A549 (cell line): Measurements from ENCODE around the gene GABBR1. TPM values are rescaled to one million over a fixed set of nuclear protein-coding genes. Genes with fewer than 3 reads are reported as not detected.

Experiments used
- ATAC-seq, 2 experiments: fragments of 200-7000 bp in 1 of 2; fragments of >200 bp in 1 of 2; cut with Nextera tagmentation in 1 of 2; cut with Tn5 transposase in 1 of 2; 3 replicates each; pipeline versions ENCODE4 v1.8.0 to v1.9.1; 2018 to 2020; ENCODE audit warnings: mild to moderate bottlenecking in 1 of 2, moderate library complexity in 1 of 2
- CTCF ChIA-PET: fragments of 300-600 bp; sonication (Branson Sonifier 250); formaldehyde crosslinking; extraction: SDS; loops from one replicate; lab custom pipeline; 2021; ENCODE audit warnings: antibody characterized with exemption, inconsistent platforms; lab: Yijun Ruan, JAX
- POLR2A ChIA-PET: fragments of 350-600 bp; formaldehyde crosslinking; extraction: SDS; loops from one replicate; lab custom pipeline; 2021; ENCODE audit warnings: antibody characterized with exemption, inconsistent platforms; lab: Yijun Ruan, JAX
- DNase-seq, 2 experiments: peaks; one replicate each; pipeline versions ENCODE4 v3.0.0 to v3.0.0-alpha.2; 2011 to 2016; ENCODE audit warnings: low read depth in 1 of 2, low spot score in 1 of 2
- FAIRE-seq: peaks from 2 replicates; lab custom pipeline; 2011; peaks lifted over from hg19 to GRCh38; lab: Jason Lieb, UNC
- H3K27ac ChIP-seq, 2 experiments: fragments of >200 bp; sonication (Bioruptor Twin); formaldehyde crosslinking; 3 replicates each; pipeline ENCODE4 v1.5.1; 2016 to 2017
- H3K4me1 ChIP-seq: fragments of >200 bp; sonication (Bioruptor Twin); formaldehyde crosslinking; 3 replicates; pipeline ENCODE4 v1.6.1; 2016
- H3K4me2 ChIP-seq: fragments of >200 bp; sonication (Bioruptor Twin); formaldehyde crosslinking; 3 replicates; pipeline ENCODE4 v1.6.1; 2016
- H3K4me3 ChIP-seq: fragments of >200 bp; sonication (Bioruptor Twin); formaldehyde crosslinking; 3 replicates; pipeline ENCODE4 v1.5.1; 2016
- H3K9me3 ChIP-seq: fragments of >200 bp; sonication (Bioruptor Twin); formaldehyde crosslinking; 3 replicates; pipeline ENCODE4 v1.6.1; 2016
- CBX8 ChIP-seq: fragments of 200-600 bp; sonication (generic); IDR thresholded peaks from 2 replicates; pipeline ENCODE4 v1.6.1; 2016
- CEBPB ChIP-seq, 2 experiments: fragments of >200 bp in 1 of 2; sonication (Bioruptor Twin) in 1 of 2; formaldehyde crosslinking in 1 of 2; IDR thresholded peaks; 2 replicates each; pipeline ENCODE4 v1.6.1; 2012 to 2016
- CHD2 ChIP-seq: fragments of 150-350 bp; IDR thresholded peaks from 2 replicates; pipeline ENCODE4 v1.6.1; 2014; ENCODE audit warnings: low read length; ENCODE audit not compliant: partially characterized antibody
- EHF ChIP-seq: fragments of 250-450 bp; sonication (Bioruptor Pico); IDR thresholded peaks from 2 replicates; pipeline ENCODE4 v1.5.0; 2020; ENCODE audit warnings: mild to moderate bottlenecking
- EP300 ChIP-seq, 2 experiments: fragments of >200 bp; sonication (Bioruptor Twin); formaldehyde crosslinking; IDR thresholded peaks; 2 replicates in 1 of 2; 3 replicates in 1 of 2; pipeline ENCODE4 v1.6.1; 2016 to 2017
- HOXB5 ChIP-seq: fragments of 250-450 bp; sonication (Bioruptor Pico); IDR thresholded peaks from 2 replicates; pipeline ENCODE4 v1.5.0; 2020; ENCODE audit warnings: mild to moderate bottlenecking, moderate library complexity
- KDM1A ChIP-seq: fragments of 200-600 bp; sonication (generic); IDR thresholded peaks from 2 replicates; pipeline ENCODE4 v1.6.1; 2016; ENCODE audit warnings: low read depth, mild to moderate bottlenecking
- MAZ ChIP-seq: fragments of 150-350 bp; IDR thresholded peaks from 2 replicates; pipeline ENCODE4 v1.6.1; 2014; ENCODE audit warnings: antibody characterized with exemption, low read depth, low read length, borderline replicate concordance
- MYC ChIP-seq: IDR thresholded peaks from 2 replicates; pipeline ENCODE4 v1.6.1; 2012; ENCODE audit warnings: mild to moderate bottlenecking, inconsistent platforms, low read length, improper control_type of control experiment, borderline replicate concordance
- NPAS2 ChIP-seq: fragments of 250-450 bp; sonication (Bioruptor Pico); IDR thresholded peaks from 2 replicates; pipeline ENCODE4 v1.8.0; 2022; ENCODE audit warnings: mild to moderate bottlenecking, moderate library complexity, borderline replicate concordance
- POLR2AphosphoS2 ChIP-seq: conservative IDR thresholded peaks from 2 replicates; pipeline ENCODE4 v1.6.1; 2012; ENCODE audit warnings: low read length, improper control_type of control experiment, inconsistent platforms
- RARB ChIP-seq: fragments of 250-450 bp; sonication (Bioruptor Pico); IDR thresholded peaks from 2 replicates; pipeline ENCODE4 v1.8.0; 2021; ENCODE audit warnings: mild to moderate bottlenecking, moderate library complexity
- SREBF2 ChIP-seq: fragments of 450-650 bp; IDR thresholded peaks from 2 replicates; pipeline ENCODE4 v1.6.1; 2014; ENCODE audit warnings: mild to moderate bottlenecking, moderate library complexity
- ZC3H11A ChIP-seq: fragments of 450-650 bp; IDR thresholded peaks from 2 replicates; pipeline ENCODE4 v1.6.1; 2014; ENCODE audit warnings: antibody characterized with exemption, mild to moderate bottlenecking
- WGBS: methylation state at CpG from one replicate; pipeline ENCODE4 v1.1.6; 2017; ENCODE audit errors: missing lambda C conversion rate; 5-methylcytosine and 5-hydroxymethylcytosine counted together
- polyA plus RNA-seq, 4 experiments: library from polyadenylated mRNA; depleted of rRNA in 3 of 4; stranded (reverse); fragments of >200 nt; fragmentation: RNase III in 1 of 4; extraction: RNeasy Plus Mini Kit Qiagen cat#74134 plus additional on column Dnase treatment in 1 of 4; gene quantifications; 2 replicates in 3 of 4; 3 replicates in 1 of 4; pipeline ENCODE4 v1.2.3, GENCODE V29; 2011 to 2017
- TF ChIP-seq, protein P1 (sequence below): fragments of >200 bp; sonication (Bioruptor Twin); formaldehyde crosslinking; IDR thresholded peaks from 3 replicates; pipeline ENCODE4 v1.5.1; 2016
- TF ChIP-seq, protein P2 (sequence below): IDR thresholded peaks from 2 replicates; pipeline ENCODE4 v1.6.1; 2012
- TF ChIP-seq, protein P3 (sequence below): fragments of 200-600 bp; sonication (generic); IDR thresholded peaks from 2 replicates; pipeline ENCODE4 v1.6.1; 2016; ENCODE audit warnings: antibody characterized with exemption, mild to moderate bottlenecking, moderate library complexity

GABBR1 gene
- polyA plus RNA-seq, 2 of the 4 experiments (the other 2 are of a cell fraction): 6.8 to 9.0 TPM

DNA sequence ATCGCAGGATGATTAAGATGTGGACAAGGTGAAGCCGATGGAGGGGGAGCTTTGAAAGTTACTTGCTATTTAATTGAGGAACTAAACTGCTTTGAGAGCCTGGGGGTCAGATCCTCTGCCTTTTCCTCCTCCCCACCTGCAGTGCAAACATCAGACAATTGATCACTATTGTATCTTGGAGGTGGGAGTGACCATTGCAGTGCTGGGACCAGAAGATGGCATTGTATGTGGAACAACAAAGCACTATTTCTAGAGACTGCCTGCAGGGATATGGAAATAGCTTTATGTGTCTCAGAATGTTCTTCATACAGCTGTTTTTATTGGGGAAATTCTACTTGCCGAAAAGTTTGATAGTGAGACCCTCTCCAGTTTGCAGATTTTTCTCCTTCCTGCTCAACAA lies 28.1 kb upstream of the GABBR1 start:
- ATAC-seq: no peak
- POLR2A ChIA-PET: no interaction called here

DNA sequence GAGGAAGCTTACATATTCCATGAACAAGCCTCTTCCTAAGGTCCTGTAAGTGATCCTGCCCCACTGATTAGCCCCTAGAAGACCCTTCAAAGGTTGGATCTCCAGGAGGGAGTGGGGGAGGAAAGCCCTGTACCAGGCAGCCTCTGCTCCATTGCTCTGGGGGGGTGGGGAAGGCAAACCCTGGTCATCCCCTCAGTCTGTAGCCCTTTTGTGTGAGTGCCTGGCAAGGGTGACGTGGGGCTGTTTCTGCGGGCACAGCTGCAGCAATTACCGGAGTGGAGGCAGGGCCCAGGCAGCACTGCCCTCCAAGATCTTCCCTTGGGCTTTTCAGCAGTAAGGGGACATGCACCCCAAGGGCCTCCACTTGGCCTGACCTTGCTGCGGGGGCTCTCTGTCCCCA lies 23.8 kb upstream of the GABBR1 start, which contains the start of gene MOG:
Gene MOG (plus strand): TSS at position 295 of the 400 bp plus-strand sequence. CDS start 118 bp downstream, outside the sequence.
- H3K4me2 ChIP-seq: no peak within 1 kb of the TSS
- no peaks in the 10 kb centered on the region for H3K9me3 ChIP-seq
- FAIRE-seq (no peak), DNase-seq (no peak), ATAC-seq (no peak)
- ChIA-PET CTCF (interaction anchor here (1.3 to 1.5 kb wide), 3 partner anchors 9 to 45 kb away, joined by 3 to 5 read pairs (median 3); no protein-coding TSS in a partner anchor), POLR2A (no interaction called here)
- H3K4me3 ChIP-seq: no peak within 1 kb of the TSS
- no peak for TF ChIP-seq POLR2AphosphoS2
- H3K27ac ChIP-seq: no peak within 1 kb of the TSS
- no peaks in the 10 kb centered on the region for H3K4me1 ChIP-seq
- 57% methylated on average over 1 of the region's 4 CpGs for WGBS

More for the DNA sequence above, 28.1 kb upstream of the GABBR1 start:
- WGBS: 66% methylated on average over 3 of the region's 3 CpGs
- Histone ChIP-seq H3K4me2 (no peak overlapping the region), H3K9me3 (no peaks in the 10 kb centered on the region), H3K27ac (no peak overlapping the region), H3K4me3 (no peak overlapping the region), H3K4me1 (no peaks in the 10 kb centered on the region)
- FAIRE-seq: no peak
- DNase-seq: no peak
- no peak for TF ChIP-seq CHD2
- TF ChIP-seq, protein P1, sequence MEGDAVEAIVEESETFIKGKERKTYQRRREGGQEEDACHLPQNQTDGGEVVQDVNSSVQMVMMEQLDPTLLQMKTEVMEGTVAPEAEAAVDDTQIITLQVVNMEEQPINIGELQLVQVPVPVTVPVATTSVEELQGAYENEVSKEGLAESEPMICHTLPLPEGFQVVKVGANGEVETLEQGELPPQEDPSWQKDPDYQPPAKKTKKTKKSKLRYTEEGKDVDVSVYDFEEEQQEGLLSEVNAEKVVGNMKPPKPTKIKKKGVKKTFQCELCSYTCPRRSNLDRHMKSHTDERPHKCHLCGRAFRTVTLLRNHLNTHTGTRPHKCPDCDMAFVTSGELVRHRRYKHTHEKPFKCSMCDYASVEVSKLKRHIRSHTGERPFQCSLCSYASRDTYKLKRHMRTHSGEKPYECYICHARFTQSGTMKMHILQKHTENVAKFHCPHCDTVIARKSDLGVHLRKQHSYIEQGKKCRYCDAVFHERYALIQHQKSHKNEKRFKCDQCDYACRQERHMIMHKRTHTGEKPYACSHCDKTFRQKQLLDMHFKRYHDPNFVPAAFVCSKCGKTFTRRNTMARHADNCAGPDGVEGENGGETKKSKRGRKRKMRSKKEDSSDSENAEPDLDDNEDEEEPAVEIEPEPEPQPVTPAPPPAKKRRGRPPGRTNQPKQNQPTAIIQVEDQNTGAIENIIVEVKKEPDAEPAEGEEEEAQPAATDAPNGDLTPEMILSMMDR: no peak
- no peak for TF ChIP-seq ZC3H11A
- TF ChIP-seq RARB (CRISPR knock-in tag): no peak
- TF ChIP-seq, protein P2, sequence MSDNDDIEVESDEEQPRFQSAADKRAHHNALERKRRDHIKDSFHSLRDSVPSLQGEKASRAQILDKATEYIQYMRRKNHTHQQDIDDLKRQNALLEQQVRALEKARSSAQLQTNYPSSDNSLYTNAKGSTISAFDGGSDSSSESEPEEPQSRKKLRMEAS: no peak
- TF ChIP-seq NPAS2: no peak
- no peak for TF ChIP-seq MYC
- CTCF ChIA-PET: interaction anchor here (2.3 to 6.8 kb wide), 2 partner anchors 7 to 11 kb away, joined by 14 to 69 read pairs; no protein-coding TSS in a partner anchor

DNA sequence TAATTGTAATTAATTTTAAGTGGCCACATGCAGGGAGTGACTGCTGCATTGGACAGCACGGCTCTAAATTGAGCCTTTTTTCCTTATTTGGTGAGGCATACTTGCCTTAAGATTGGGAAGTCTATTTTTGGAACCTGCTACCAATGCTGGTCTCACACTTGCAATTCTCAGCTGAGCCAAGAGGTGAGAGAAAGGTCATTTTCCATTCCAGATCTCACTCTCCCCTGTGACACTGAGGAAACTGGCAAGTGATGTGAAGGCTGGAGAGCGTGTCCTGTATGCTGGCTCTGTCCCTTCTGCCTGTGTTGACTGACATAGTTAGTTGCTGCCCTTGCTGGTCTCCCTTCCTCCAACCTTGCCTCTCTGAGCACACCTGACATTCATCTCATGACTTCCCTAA lies 23.2 kb upstream of the GABBR1 start:
- CTCF ChIA-PET: interaction anchor here (1.4 to 12.2 kb wide), 2 partner anchors 19 to 45 kb away, joined by 3 to 183 read pairs; partner anchors contain the start of gene GABBR1
- no peak overlapping the region for H3K4me2 ChIP-seq
- ATAC-seq: no peak
- no peak for TF ChIP-seq HOXB5 (CRISPR knock-in tag)
- TF ChIP-seq, all 56 proteins: peak for 0
- POLR2A ChIA-PET: no interaction called here
- no peaks in the 10 kb centered on the region for H3K9me3 ChIP-seq
- WGBS: 52% methylated on average over 2 of the region's 2 CpGs
- H3K4me3 ChIP-seq: no peak overlapping the region
- FAIRE-seq (no peak), DNase-seq (no peak)
- no peak overlapping the region for H3K27ac ChIP-seq
- H3K4me1 ChIP-seq: no peaks in the 10 kb centered on the region

DNA sequence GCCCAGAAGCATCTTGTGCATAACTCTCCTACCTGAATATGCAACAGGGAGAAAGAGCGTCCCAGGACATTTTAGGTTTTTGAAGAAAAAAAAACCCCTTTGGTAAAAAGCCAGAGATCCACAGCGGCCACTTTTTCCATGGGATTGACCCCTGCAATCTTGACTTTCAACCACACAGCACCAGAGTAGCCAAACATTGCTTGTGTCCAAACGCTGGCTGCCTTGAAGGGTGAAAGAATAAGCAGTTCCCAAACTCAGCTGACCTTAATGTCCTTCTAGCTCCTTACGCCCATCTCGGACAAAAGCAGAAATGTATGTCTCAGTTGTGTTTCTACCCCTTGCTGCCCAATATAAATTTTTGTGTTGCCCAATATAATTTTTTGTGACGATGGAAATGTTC lies 22.7 kb upstream of the GABBR1 start:
- FAIRE-seq (no peak), DNase-seq (no peak), ATAC-seq (no peak)
- Histone ChIP-seq H3K4me3 (no peak overlapping the region), H3K27ac (no peak overlapping the region), H3K4me1 (no peaks in the 10 kb centered on the region), H3K9me3 (no peaks in the 10 kb centered on the region), H3K4me2 (no peak overlapping the region)
- POLR2A ChIA-PET: no interaction called here
- TF ChIP-seq CBX8: no peak
- TF ChIP-seq CEBPB (IDR thresholded peaks at IDR 0.05): no peak
- no peak for TF ChIP-seq RARB (CRISPR knock-in tag)
- CTCF ChIA-PET: interaction anchor here (1.4 to 12.2 kb wide), 3 partner anchors 9 to 46 kb away, joined by 3 to 183 read pairs (median 69); partner anchors contain the start of gene GABBR1
- 65% methylated on average over 6 of the region's 6 CpGs for WGBS

DNA sequence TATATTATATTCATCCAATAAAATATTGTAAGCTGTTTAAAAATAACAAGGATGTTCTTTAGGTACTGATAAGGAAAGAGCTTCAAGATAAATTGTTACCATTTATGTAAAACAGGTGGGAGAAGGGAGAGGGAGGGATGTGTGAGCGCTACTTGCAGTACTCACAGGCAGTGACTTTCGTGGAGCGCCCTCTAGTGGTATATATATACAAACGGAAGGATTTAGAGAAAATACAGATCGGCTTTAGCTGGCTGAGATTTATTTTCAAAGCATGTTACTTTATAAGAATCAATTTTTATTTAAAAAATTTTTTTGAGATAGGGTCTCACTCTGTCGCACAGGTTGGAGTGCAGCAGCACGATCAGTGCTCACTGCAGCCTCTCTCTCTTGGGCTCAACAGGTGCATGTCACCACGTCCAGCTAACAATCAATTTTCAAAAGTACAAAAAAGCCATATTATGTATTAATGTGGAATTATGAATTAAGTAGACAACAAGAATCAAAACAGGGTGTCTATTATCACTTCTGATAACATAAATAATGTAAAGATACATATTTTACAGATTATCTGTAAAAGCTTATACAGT lies 20.6 kb upstream of the GABBR1 start:
- DNase-seq: peak; percentile 58 to 79
- H3K4me1 ChIP-seq: no peaks in the 10 kb centered on the region
- no peak for FAIRE-seq
- H3K4me3 ChIP-seq: no peak overlapping the region
- H3K9me3 ChIP-seq: no peaks in the 10 kb centered on the region
- H3K27ac ChIP-seq: no peak overlapping the region
- ChIA-PET CTCF (interaction anchor here (0.6 to 12.2 kb wide), 31 partner anchors 11 to 406 kb away, joined by 3 to 183 read pairs (median 4); partner anchors contain the start of gene GABBR1), POLR2A (interaction anchor here (0.5 kb wide), 1 partner anchor 8 kb away, joined by 3 read pairs; no protein-coding TSS in a partner anchor)
- 8% methylated on average over 8 of the region's 8 CpGs for WGBS
- ATAC-seq: peak in 1 of 2 experiments; percentile 31; a peak in 2 of 6 replicates
- H3K4me2 ChIP-seq: peak overlapping the region; percentile 36; the same call in 2 of the 3 replicates
- TF ChIP-seq KDM1A (no peak), MAZ (no peak), EP300 (IDR thresholded peaks at IDR 0.05) (no peak), POLR2AphosphoS2 (no peak), EHF (CRISPR knock-in tag) (no peak), SREBF2 (no peak)
- TF ChIP-seq, protein P1: peak; percentile 64
- TF ChIP-seq, protein P3, sequence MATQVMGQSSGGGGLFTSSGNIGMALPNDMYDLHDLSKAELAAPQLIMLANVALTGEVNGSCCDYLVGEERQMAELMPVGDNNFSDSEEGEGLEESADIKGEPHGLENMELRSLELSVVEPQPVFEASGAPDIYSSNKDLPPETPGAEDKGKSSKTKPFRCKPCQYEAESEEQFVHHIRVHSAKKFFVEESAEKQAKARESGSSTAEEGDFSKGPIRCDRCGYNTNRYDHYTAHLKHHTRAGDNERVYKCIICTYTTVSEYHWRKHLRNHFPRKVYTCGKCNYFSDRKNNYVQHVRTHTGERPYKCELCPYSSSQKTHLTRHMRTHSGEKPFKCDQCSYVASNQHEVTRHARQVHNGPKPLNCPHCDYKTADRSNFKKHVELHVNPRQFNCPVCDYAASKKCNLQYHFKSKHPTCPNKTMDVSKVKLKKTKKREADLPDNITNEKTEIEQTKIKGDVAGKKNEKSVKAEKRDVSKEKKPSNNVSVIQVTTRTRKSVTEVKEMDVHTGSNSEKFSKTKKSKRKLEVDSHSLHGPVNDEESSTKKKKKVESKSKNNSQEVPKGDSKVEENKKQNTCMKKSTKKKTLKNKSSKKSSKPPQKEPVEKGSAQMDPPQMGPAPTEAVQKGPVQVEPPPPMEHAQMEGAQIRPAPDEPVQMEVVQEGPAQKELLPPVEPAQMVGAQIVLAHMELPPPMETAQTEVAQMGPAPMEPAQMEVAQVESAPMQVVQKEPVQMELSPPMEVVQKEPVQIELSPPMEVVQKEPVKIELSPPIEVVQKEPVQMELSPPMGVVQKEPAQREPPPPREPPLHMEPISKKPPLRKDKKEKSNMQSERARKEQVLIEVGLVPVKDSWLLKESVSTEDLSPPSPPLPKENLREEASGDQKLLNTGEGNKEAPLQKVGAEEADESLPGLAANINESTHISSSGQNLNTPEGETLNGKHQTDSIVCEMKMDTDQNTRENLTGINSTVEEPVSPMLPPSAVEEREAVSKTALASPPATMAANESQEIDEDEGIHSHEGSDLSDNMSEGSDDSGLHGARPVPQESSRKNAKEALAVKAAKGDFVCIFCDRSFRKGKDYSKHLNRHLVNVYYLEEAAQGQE: no peak
